Measurements from ENCODE around the gene TNFAIP8. TPM values are rescaled to one million over a fixed set of nuclear protein-coding genes. Genes with fewer than 3 reads are reported as not detected.
A peak's percentile ranks its signal among the peaks of the same experiment; 100 is the strongest.

Gene TNFAIP8
- total RNA-seq, 3 donors from 2014 or later (not counting 1 experiment from before 2014, with no cell fraction given) = 47.6 to 87.5 (median 76.3) TPM

DNA sequence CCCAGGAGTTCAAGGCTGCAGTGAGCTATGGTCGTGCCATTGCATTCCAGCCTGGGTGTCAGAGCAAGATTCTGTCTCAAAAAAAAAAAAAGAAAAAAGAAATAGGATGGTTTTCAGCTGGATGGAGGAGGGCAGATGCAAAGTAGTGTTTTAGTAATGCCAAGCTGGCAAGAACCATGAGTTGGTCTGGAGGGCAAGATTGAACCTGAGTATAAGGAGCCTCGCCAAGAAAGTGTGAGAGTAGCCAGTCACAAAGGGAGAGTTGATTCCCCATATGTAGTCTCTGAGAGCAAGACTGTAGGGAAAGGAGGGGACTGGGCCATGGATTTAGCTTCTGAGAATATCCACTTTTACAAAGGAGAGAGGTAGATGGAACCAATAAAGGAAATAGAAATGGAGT, 6.9 kb downstream of the TNFAIP8 start:
- Histone ChIP-seq H3K4me1 (ENCODE audit: control insufficient read depth, insufficient read depth, low read length) (peaks cover 50% of the 10 kb centered on the region), H3K36me3 (ENCODE audit: control insufficient read depth, insufficient read depth, low read length) (no peaks in the 10 kb centered on the region), H3K4me3 (ENCODE audit: low read length) (no peak overlapping the region), H3K9me3 (ENCODE audit: control insufficient read depth, insufficient read depth, low read length) (no peaks in the 10 kb centered on the region), H3K27me3 (ENCODE audit: control insufficient read depth, insufficient read depth, low read length) (no peaks in the 10 kb centered on the region), H3K27ac (ENCODE audit: low read length) (no peak overlapping the region)
- 100% methylated on average over 2 of the region's 2 CpGs for WGBS (ENCODE audit: insufficient coverage)
- Mint-ChIP-seq H3K9me3 (no peaks in the 10 kb centered on the region), H3K27me3 (ENCODE audit: low read depth in 2 of 2) (no peaks in the 10 kb centered on the region), H3K27ac (peak overlapping the region; percentile 58 to 79), H3K4me3 (peak overlapping the region; percentile 32), H3K4me1 (peaks cover 92 to 97% of the 10 kb centered on the region in 2 donors), H3K36me3 (no peaks in the 10 kb centered on the region)
- ATAC-seq (no peak), DNase-seq (no peak)
- TF ChIP-seq CTCF (IDR thresholded peaks at IDR 0.05) = no peak
- intact Hi-C loops (cut with micrococcal nuclease) = no loop called here

DNA sequence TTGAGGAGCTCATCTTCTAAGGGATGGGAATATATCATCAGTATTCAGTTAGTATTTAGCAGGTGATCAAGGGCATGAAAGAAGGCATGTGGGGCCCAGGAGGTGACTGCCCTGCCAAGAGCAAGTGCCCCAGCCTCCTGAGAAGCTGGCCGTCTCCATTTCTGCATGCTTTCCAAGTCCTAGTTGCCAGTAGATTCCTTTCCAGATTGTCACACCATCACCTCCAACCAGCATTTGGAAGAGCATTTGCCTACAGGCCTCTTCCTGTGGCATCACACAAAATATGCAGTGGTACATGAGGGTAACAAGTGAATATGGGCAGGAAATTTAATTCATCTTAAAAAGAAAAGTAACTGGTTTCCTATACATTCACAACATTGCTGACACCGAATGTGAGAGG, 7.5 kb downstream of the TNFAIP8 start:
- no peaks in the 10 kb centered on the region for H3K27me3 Mint-ChIP-seq (ENCODE audit: low read depth in 2 of 2)
- peaks cover 50% of the 10 kb centered on the region for H3K4me1 ChIP-seq (ENCODE audit: control insufficient read depth, insufficient read depth, low read length)
- 45% methylated on average over 2 of the region's 2 CpGs for WGBS (ENCODE audit: insufficient coverage)

GRCh38 chr5:119363936-119364335, 8.1 kb downstream of the TNFAIP8 start:
- Mint-ChIP-seq H3K4me1 (peaks cover 92 to 97% of the 10 kb centered on the region in 2 donors), H3K27me3 (ENCODE audit: low read depth in 2 of 2) (no peaks in the 10 kb centered on the region), H3K9me3 (no peaks in the 10 kb centered on the region), H3K27ac (peak overlapping the region; percentile 58 to 79), H3K36me3 (no peaks in the 10 kb centered on the region), H3K4me3 (peak overlapping the region; percentile 32)
- ATAC-seq = no peak
- Histone ChIP-seq H3K4me3 (ENCODE audit: low read length) (no peak overlapping the region), H3K36me3 (ENCODE audit: control insufficient read depth, insufficient read depth, low read length) (no peaks in the 10 kb centered on the region), H3K4me1 (ENCODE audit: control insufficient read depth, insufficient read depth, low read length) (peaks cover 52% of the 10 kb centered on the region), H3K27me3 (ENCODE audit: control insufficient read depth, insufficient read depth, low read length) (no peaks in the 10 kb centered on the region), H3K9me3 (ENCODE audit: control insufficient read depth, insufficient read depth, low read length) (no peaks in the 10 kb centered on the region), H3K27ac (ENCODE audit: low read length) (no peak overlapping the region)
- intact Hi-C loops (cut with micrococcal nuclease) = no loop called here
- TF ChIP-seq CTCF (IDR thresholded peaks at IDR 0.05) = no peak
- no peak for DNase-seq
- no CpG with 5 or more reads among the region's 2 CpGs for WGBS (ENCODE audit: insufficient coverage)

More for the DNA sequence above, 7.5 kb downstream of the TNFAIP8 start:
- ATAC-seq (peak in 2 of 3 donors; percentile 18 to 46), DNase-seq (no peak)
- no peaks in the 10 kb centered on the region for H3K36me3 ChIP-seq (ENCODE audit: control insufficient read depth, insufficient read depth, low read length)
- intact Hi-C loops (cut with micrococcal nuclease) = no loop called here
- no peak overlapping the region for H3K4me3 ChIP-seq (ENCODE audit: low read length)
- Mint-ChIP-seq H3K4me1 (peaks cover 92 to 97% of the 10 kb centered on the region in 2 donors), H3K4me3 (peak overlapping the region; percentile 32), H3K36me3 (no peaks in the 10 kb centered on the region), H3K27ac (peak overlapping the region; percentile 58 to 79), H3K9me3 (no peaks in the 10 kb centered on the region)
- H3K27me3 ChIP-seq (ENCODE audit: control insufficient read depth, insufficient read depth, low read length) = no peaks in the 10 kb centered on the region
- no peaks in the 10 kb centered on the region for H3K9me3 ChIP-seq (ENCODE audit: control insufficient read depth, insufficient read depth, low read length)
- peak overlapping the region; percentile 10 for H3K27ac ChIP-seq (ENCODE audit: low read length)
- TF ChIP-seq CTCF (IDR thresholded peaks at IDR 0.05) = no peak

DNA sequence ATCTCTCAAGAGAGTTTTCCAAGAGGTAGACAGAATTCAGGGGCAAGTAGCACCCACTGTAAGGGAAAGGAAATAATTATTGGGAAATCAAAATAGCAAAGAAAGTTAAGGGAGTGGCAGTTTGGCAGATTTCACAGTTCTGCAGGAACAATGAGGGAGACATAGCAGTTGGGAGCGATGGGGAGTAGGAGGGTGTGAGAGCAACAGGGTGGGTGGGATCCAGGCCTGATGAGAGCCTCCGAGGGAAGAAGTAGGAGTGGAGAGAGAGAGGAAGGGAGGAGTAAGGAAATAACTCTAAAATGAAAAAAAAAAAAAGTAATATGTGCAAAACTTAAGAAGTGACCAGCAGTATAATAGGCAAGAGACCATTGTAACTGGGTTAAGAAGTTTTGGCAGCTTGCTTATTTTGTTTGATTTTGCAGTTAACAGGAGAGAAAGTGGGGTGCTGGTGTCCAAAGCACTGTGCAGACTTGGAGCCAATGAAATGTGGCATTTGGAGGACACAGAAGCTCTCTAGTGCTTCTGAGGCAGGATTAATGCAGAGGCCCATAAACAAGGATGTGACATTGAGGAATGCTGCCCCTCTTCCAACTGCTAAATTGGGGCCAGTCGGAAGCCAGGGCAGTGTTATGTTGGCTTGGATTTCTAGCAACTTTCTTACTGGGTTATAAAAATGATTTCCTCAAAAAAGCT, 10.2 kb downstream of the TNFAIP8 start:
- WGBS (ENCODE audit: insufficient coverage) = 77% methylated on average over 3 of the region's 3 CpGs
- Histone ChIP-seq H3K9me3 (ENCODE audit: control insufficient read depth, insufficient read depth, low read length) (no peaks in the 10 kb centered on the region), H3K27me3 (ENCODE audit: control insufficient read depth, insufficient read depth, low read length) (no peaks in the 10 kb centered on the region), H3K27ac (ENCODE audit: low read length) (peak overlapping the region; percentile 40), H3K36me3 (ENCODE audit: control insufficient read depth, insufficient read depth, low read length) (no peaks in the 10 kb centered on the region), H3K4me3 (ENCODE audit: low read length) (no peak overlapping the region), H3K4me1 (ENCODE audit: control insufficient read depth, insufficient read depth, low read length) (peaks cover 51% of the 10 kb centered on the region)
- Mint-ChIP-seq H3K27me3 (ENCODE audit: low read depth in 2 of 2) (no peaks in the 10 kb centered on the region), H3K4me3 (no peak overlapping the region), H3K4me1 (peaks cover 76 to 83% of the 10 kb centered on the region in 2 donors), H3K36me3 (no peaks in the 10 kb centered on the region), H3K9me3 (no peaks in the 10 kb centered on the region), H3K27ac (peak overlapping the region; percentile 84 to 91)
- ATAC-seq (no peak), DNase-seq (no peak)
- no peak for TF ChIP-seq CTCF (IDR thresholded peaks at IDR 0.05)
- intact Hi-C loops (cut with micrococcal nuclease) = no loop called here

All from natural killer cell (primary cell).